NK-92 (cell line): ENCODE results near the gene DNAH14.
"Not testable (repeated sequence)": the region's sequence is repeated elsewhere in the genome, so short reads cannot be mapped to it uniquely, and the experiment has no call there.

Experiments used
- DNase-seq: peaks from one replicate; lab custom pipeline; 2025; ENCODE audit not compliant: unreplicated experiment; lab: John Stamatoyannopoulos, UW

Gene DNAH14

GRCh38 chr1:224920930-224921329 lies 8.5 kb upstream of the DNAH14 start:
- DNase-seq: no peak

- no peak for DNase-seq
Observed at GRCh38 chr1:224921354-224921753, 8.1 kb upstream of the DNAH14 start.

GRCh38 chr1:224922404-224923164 lies 6.9 kb upstream of the DNAH14 start:
- no peak for DNase-seq

- no peak for DNase-seq
Observed at GRCh38 chr1:224923726-224924125, 5.7 kb upstream of the DNAH14 start.

- not testable (repeated sequence) for DNase-seq
Observed at GRCh38 chr1:224927631-224928030, 1.8 kb upstream of the DNAH14 start.

GRCh38 chr1:224928906-224929305 lies 569 bp upstream of the DNAH14 start:
- no peak for DNase-seq

- no peak for DNase-seq
Observed at GRCh38 chr1:224931605-224932004, 2.1 kb downstream of the DNAH14 start.

GRCh38 chr1:224932607-224933249 lies 3.3 kb downstream of the DNAH14 start:
- DNase-seq: no peak

- DNase-seq: no peak
Observed at GRCh38 chr1:224933584-224933983, 4.1 kb downstream of the DNAH14 start.

- DNase-seq: no peak
Observed at GRCh38 chr1:224938652-224939051, 9.2 kb downstream of the DNAH14 start.

- DNase-seq: no peak
Observed at GRCh38 chr1:224939844-224940425, 10.5 kb downstream of the DNAH14 start.

- DNase-seq: not testable (repeated sequence)
Observed at GRCh38 chr1:224940735-224941134, 11.3 kb downstream of the DNAH14 start.

GRCh38 chr1:224945651-224946348 lies 16.3 kb downstream of the DNAH14 start:
- not testable (repeated sequence) for DNase-seq

GRCh38 chr1:224946349-224946691 lies 16.8 kb downstream of the DNAH14 start:
- DNase-seq: not testable (repeated sequence)

- DNase-seq: no peak
Observed at GRCh38 chr1:224957696-224958095, 28.2 kb downstream of the DNAH14 start.

GRCh38 chr1:224958490-224958889 lies 29.0 kb downstream of the DNAH14 start:
- no peak for DNase-seq

GRCh38 chr1:224959115-224959514 lies 29.6 kb downstream of the DNAH14 start:
- no peak for DNase-seq

- no peak for DNase-seq
Observed at GRCh38 chr1:224959656-224960055, 30.2 kb downstream of the DNAH14 start.

- no peak for DNase-seq
Observed at GRCh38 chr1:224980181-224980580, 50.7 kb downstream of the DNAH14 start.

- DNase-seq: not testable (repeated sequence)
Observed at GRCh38 chr1:224981922-224982354, 52.5 kb downstream of the DNAH14 start.

- DNase-seq: no peak
Observed at GRCh38 chr1:224988042-224988441, 58.6 kb downstream of the DNAH14 start.

GRCh38 chr1:224989615-224990014 lies 60.1 kb downstream of the DNAH14 start:
- DNase-seq: no peak
